Panc1 (cell line): ENCODE results near the gene C1QL1. TPM values are rescaled to one million over a fixed set of nuclear protein-coding genes. Genes with fewer than 3 reads are reported as not detected.
"Not testable (repeated sequence)": the region's sequence is repeated elsewhere in the genome, so short reads cannot be mapped to it uniquely, and the experiment has no call there.

Experiments
- ATAC-seq: fragments of 200-7000 bp; cut with Tn5 transposase; 2 replicates; pipeline ENCODE4 v1.9.1; 2020; ENCODE audit warnings: mild to moderate bottlenecking, moderate library complexity
- BruUV-seq: library from RNA; stranded (reverse); fragments of 400-500 nt; replicated peaks from 2 replicates; lab custom pipeline; 2021; lab: Mats Ljungman, UMichigan
- CTCF ChIA-PET: fragments of 300-600 bp; sonication (Branson Sonifier 250); formaldehyde crosslinking; loops from one replicate; lab custom pipeline; 2022; ENCODE audit warnings: antibody characterized with exemption; lab: Charles Lee
- POLR2A ChIA-PET: fragments of 300-600 bp; sonication (Branson Sonifier 250); formaldehyde crosslinking; loops from one replicate; lab custom pipeline; 2022; ENCODE audit warnings: antibody characterized with exemption; lab: Charles Lee
- DNase-seq: peaks from one replicate; pipeline ENCODE4 v3.0.0-alpha.2; 2010; ENCODE audit warnings: low read depth, low spot score
- H3K27ac ChIP-seq: 2 replicates; pipeline ENCODE4 v1.5.1; 2011; ENCODE audit warnings: mild to moderate bottlenecking, low read length, inconsistent platforms
- H3K27me3 ChIP-seq: fragments of 200-500 bp; sonication (Bioruptor generic); 2 replicates; pipeline ENCODE4 v1.6.0; 2014; ENCODE audit warnings: low read length, inconsistent platforms; ENCODE audit not compliant: control insufficient read depth, insufficient read depth
- H3K36me3 ChIP-seq: fragments of 200-500 bp; sonication (Bioruptor generic); 2 replicates; pipeline ENCODE4 v1.5.1; 2014; ENCODE audit warnings: inconsistent platforms, mild to moderate bottlenecking, low read length, moderate library complexity; ENCODE audit not compliant: control insufficient read depth, insufficient read depth
- H3K4me1 ChIP-seq: 2 replicates; pipeline ENCODE4 v1.5.1; 2011; ENCODE audit warnings: inconsistent platforms, mild to moderate bottlenecking, low read length, moderate library complexity; ENCODE audit not compliant: control insufficient read depth, insufficient read depth
- H3K4me3 ChIP-seq, 2 experiments: 2 replicates each; pipeline ENCODE4 v1.5.1; 2011 to 2012; ENCODE audit warnings: low read depth in 2 of 2, low read length in 2 of 2, mild to moderate bottlenecking in 2 of 2, inconsistent platforms in 1 of 2, moderate library complexity in 1 of 2
- H3K9me3 ChIP-seq: fragments of 200-500 bp; sonication (Bioruptor generic); 2 replicates; pipeline ENCODE4 v1.5.1; 2014; ENCODE audit warnings: low read depth, mild to moderate bottlenecking, inconsistent platforms, low read length, moderate library complexity; ENCODE audit not compliant: control insufficient read depth, insufficient read depth
- CTCF ChIP-seq: fragments of 450-650 bp; IDR thresholded peaks from 2 replicates; pipeline ENCODE4 v1.5.1; 2017; ENCODE audit warnings: mild to moderate bottlenecking
- POLR2AphosphoS5 ChIP-seq: IDR thresholded peaks from 2 replicates; pipeline ENCODE4 v1.6.1; 2012; ENCODE audit warnings: mild to moderate bottlenecking, low read depth, low read length, moderate library complexity
- REST ChIP-seq, 2 experiments: IDR thresholded peaks; 2 replicates each; pipeline ENCODE4 v1.6.1; 2011 to 2012; ENCODE audit warnings: low read depth in 2 of 2, control low read depth in 1 of 2, low read length in 1 of 2, mild to moderate bottlenecking in 1 of 2, moderate library complexity in 1 of 2; ENCODE audit not compliant: insufficient read depth in 1 of 2
- SIN3A ChIP-seq: IDR thresholded peaks from 2 replicates; pipeline ENCODE4 v1.6.1; 2012; ENCODE audit warnings: low read depth, mild to moderate bottlenecking, low read length, moderate library complexity, borderline replicate concordance; ENCODE audit not compliant: insufficient read depth
- TCF7L2 ChIP-seq: IDR thresholded peaks from 2 replicates; pipeline ENCODE4 v1.6.1; 2011; ENCODE audit warnings: mild to moderate bottlenecking, low read depth, low read length, inconsistent platforms
- in situ Hi-C: cut with HindIII; loops from 2 replicates; pipeline ENCODE4 v1.10.0; 2016; ENCODE audit warnings: low sequenced_read_pairs, low pct_unique_long_range_greater_than_20kb
- intact Hi-C: fragments of 100-400 bp; cut with micrococcal nuclease; formaldehyde crosslinking; loops from one replicate; pipeline ENCODE4 v1.10.0; 2022; ENCODE audit not compliant: unreplicated experiment
- total RNA-seq: library from RNA; stranded (reverse); gene quantifications from one replicate; pipeline ENCODE4 v1.2.1, GENCODE V29; 2021; ENCODE audit not compliant: unreplicated experiment

The C1QL1 gene
- total RNA-seq, 1 experiment from 2014 or later: 9.5 TPM

DNA sequence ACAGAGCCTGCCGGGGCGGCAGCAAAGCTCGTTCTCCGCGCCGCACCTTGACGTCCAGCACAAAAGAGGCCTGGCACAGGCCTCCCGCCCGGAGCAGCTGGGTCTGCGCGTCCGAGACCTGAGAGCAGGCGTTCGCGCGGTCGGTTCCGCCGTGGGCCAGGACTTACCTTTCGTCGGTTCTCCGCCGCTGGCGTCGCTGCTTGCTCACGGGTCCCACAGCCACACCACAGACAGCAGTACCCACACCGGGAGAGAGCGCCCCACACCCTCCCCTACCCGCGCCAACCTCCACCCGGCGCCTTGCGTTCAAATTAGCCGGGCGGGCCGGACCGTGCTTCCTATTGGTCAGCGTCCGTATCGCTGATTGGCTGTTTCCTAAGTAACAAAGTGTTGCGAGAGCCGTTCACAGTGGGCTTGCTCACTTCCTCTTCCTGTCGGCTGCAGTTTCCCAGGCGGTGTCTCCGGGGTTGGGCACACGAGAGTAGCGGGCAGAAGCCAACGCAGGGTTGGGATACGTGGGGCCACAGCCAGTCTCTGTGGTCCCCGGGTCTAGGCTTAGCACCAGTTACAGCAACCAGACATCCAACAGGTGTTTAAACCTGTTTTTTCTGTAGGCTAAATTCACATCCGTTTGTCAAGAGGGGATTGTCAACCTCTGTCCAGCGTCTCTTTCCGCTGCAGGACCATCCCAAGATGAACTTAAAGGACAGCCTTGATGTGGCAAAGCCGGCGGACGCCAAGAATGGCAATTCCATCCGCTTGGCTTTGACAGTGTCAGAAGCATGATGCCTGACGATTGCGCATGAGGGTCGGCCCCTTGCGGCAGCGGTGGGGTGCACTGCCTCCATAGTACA is 20.4 kb downstream of the C1QL1 start, which contains the start of gene KIF18B:
KIF18B (minus strand) TSS at position 313 of the 854 bp plus-strand sequence. CDS start 11,429 bp downstream, outside the sequence.
- Histone ChIP-seq H3K27me3 (no peaks in the 10 kb centered on the region), H3K36me3 (peaks cover 5% of the 10 kb centered on the region), H3K4me3 (peak within 1 kb of the TSS; percentile 72 to 79), H3K27ac (peak within 1 kb of the TSS; percentile 95), H3K9me3 (no peaks in the 10 kb centered on the region), H3K4me1 (0 out of 2 replicates have a peak, but pooled peaks cover 2% of the 10 kb centered on the region)
- in situ Hi-C loops (no loop called here), intact Hi-C loops (no loop called here)
- TSS peak; percentile 98 for BruUV-seq
- TF ChIP-seq SIN3A (peak; percentile 98), REST (IDR thresholded peaks at IDR 0.05; ENCODE audit: insufficient read depth in 1 of 2, low read depth in 2 of 2, low read length in 1 of 2) (peak in 1 of 2 experiments; percentile 48; a peak in 1 of 4 replicates), TCF7L2 (no peak), POLR2AphosphoS5 (peak; percentile 96), CTCF (no peak)
- DNase-seq: peak; percentile 56
- POLR2A ChIA-PET: interaction anchor here (0.6 kb wide), 1 partner anchor 95 kb away, joined by 11 read pairs; no protein-coding TSS in a partner anchor
- ATAC-seq: peak; percentile 97
- CTCF ChIA-PET: no interaction called here

DNA sequence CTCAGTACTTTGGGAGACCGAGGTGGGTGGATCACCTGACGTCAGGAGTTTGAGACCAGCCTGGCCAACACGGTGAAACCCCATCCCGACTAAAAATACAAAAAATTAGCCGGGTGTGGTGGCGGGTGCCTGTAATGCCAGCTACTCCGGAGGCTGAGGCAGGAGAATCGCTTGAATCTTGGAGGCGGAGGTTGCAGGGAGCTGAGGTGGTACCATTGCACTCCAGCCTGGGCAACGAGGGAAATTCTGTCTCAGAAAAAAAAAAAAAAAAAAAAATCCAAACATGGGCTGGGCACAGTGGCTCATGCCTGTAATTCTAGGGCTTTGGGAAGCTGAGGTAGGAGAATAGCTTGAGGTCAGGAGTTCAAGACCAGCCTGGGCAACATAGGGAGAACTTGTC is 22.5 kb downstream of the C1QL1 start:
- ATAC-seq, BruUV-seq, in situ Hi-C loops, intact Hi-C loops, CTCF ChIA-PET, H3K9me3 ChIP-seq, DNase-seq, H3K27me3 ChIP-seq, H3K36me3 ChIP-seq: not testable (repeated sequence)
- POLR2A ChIA-PET: interaction anchor here (0.6 kb wide), 1 partner anchor 10 kb away, joined by 3 read pairs; no protein-coding TSS in a partner anchor
- Histone ChIP-seq H3K4me1 (peaks cover 12% of the 10 kb centered on the region), H3K4me3 (peak overlapping the region in 1 of 2 experiments; percentile 72; a peak in 2 of 4 replicates), H3K27ac (peak overlapping the region; percentile 95; the same call in 1 of the 2 replicates)
